Astrocyte of the cerebellum (primary cell): Measurements from ENCODE around the gene WNT11.

Source experiments
- DNase-seq: peaks from one replicate; pipeline ENCODE4 v3.0.0-alpha.2; 2011; ENCODE audit warnings: low read depth
- H3K4me3 ChIP-seq: 2 replicates; pipeline ENCODE4 v1.5.1; 2011; ENCODE audit warnings: mild to moderate bottlenecking, low read depth, low read length, moderate library complexity
- CTCF ChIP-seq: IDR thresholded peaks from 2 replicates; pipeline ENCODE4 v1.5.1; 2012; ENCODE audit warnings: low read length, low read depth, moderate library complexity, mild to moderate bottlenecking; ENCODE audit errors: missing control alignments
- in situ Hi-C: cut with HindIII; loops from 2 replicates; pipeline ENCODE4 v1.10.0; 2017; ENCODE audit warnings: low sequenced_read_pairs

Gene WNT11

GRCh38 chr11:76174330-76174729, 32.0 kb downstream of the WNT11 start:
- H3K4me3 ChIP-seq: no peak overlapping the region
- DNase-seq: no peak
- in situ Hi-C loops: loop anchor here (25.0 kb wide), 1 partner anchor 262 kb away; no protein-coding TSS in a partner anchor
- no peak for TF ChIP-seq CTCF

GRCh38 chr11:76173663-76174062, 32.6 kb downstream of the WNT11 start:
- no peak overlapping the region for H3K4me3 ChIP-seq

DNA sequence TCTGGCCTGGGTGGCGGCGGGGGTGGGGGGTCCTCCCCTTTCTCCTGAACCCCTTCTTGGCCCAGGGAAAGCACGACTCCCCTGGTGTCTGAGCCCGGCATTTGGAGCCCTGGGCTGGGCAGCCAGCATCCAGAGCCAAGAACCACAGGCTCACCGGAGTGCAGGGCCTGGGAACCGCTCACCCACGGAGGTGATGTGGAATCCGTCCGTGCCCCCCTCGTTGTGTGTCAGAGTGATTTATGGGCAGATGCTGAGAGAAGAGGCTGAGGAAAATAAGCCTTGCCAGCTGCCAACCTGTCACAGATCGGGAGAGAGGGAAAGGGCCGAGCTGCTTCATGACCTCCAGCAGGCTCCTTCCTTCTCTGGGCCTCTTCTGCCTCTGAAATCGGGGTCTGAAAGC, 33.7 kb downstream of the WNT11 start:
- no peak overlapping the region for H3K4me3 ChIP-seq
- TF ChIP-seq CTCF: no peak
- DNase-seq: no peak
- in situ Hi-C loops: loop anchor here (25.0 kb wide), 1 partner anchor 260 kb away; no protein-coding TSS in a partner anchor

More at GRCh38 chr11:76173663-76174062, 32.6 kb downstream of the WNT11 start:
- DNase-seq: no peak
- TF ChIP-seq CTCF: no peak
- in situ Hi-C loops: loop anchor here (25.0 kb wide), 1 partner anchor 261 kb away; no protein-coding TSS in a partner anchor

GRCh38 chr11:76170468-76170867, 35.8 kb downstream of the WNT11 start:
- H3K4me3 ChIP-seq: no peak overlapping the region
- DNase-seq: no peak

DNA sequence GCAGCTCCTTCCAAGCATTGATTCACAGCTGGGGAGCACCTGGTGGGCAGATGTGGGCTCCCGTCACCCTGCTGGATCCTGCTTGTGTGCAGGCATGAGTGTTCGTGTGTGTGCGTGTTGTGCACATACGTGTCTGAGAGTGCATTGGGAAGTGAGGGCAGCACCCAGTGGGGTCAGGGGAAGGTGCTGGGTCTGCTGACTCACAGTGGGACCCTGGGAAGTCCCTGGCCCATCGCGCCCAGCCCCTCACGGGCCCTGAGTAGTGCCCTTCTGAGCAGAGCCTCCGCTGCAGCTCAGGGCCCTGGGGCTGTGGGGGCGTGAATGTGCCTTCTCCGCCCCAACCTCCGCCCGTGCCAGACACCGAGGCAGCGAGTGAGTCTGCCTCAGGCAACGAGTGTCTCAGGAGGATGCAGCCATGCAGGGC, 36.8 kb downstream of the WNT11 start:
- no peak for DNase-seq
- H3K4me3 ChIP-seq: no peak overlapping the region
- in situ Hi-C loops: loop anchor here (25.0 kb wide), 1 partner anchor 257 kb away; no protein-coding TSS in a partner anchor
- no peak for TF ChIP-seq CTCF

More at GRCh38 chr11:76170468-76170867, 35.8 kb downstream of the WNT11 start:
- in situ Hi-C loops: loop anchor here (25.0 kb wide), 1 partner anchor 258 kb away; no protein-coding TSS in a partner anchor
- no peak for TF ChIP-seq CTCF

DNA sequence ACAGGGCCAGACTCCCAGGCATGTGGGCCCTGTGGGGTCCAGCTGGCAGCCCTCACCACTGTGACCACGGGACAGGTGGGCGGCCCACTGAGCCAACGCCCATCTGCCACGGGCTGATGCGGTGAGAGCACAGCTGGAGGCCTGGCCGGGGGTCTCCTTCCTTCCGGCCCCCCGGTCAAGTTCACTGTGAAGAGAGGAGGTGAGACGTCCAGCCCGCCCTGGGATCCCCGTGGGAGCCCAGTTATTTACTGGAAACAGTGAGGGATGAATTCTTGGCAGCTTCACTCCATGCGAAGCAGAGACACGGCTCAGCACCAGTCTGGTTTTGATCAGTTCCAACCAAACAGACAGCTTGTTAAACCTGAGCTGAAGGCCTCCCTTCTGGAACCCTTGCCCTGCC, 38.7 kb downstream of the WNT11 start:
- no peak for TF ChIP-seq CTCF
- DNase-seq: no peak
- H3K4me3 ChIP-seq: no peak overlapping the region
- in situ Hi-C loops: loop anchor here (25.0 kb wide), 1 partner anchor 255 kb away; no protein-coding TSS in a partner anchor
